Measurements from ENCODE around the gene IL36A.

The IL36A gene

GRCh38 chr2:113050921-113051895 lies 45.9 kb downstream of the IL36A start:
- DNase-seq (ENCODE audit: low spot score) = no peak

GRCh38 chr2:113052396-113052917 lies 47.2 kb downstream of the IL36A start, which contains the start of gene IL36B:
Gene IL36B (minus strand): TSS chr2:113052867.
- no peak for DNase-seq (ENCODE audit: low spot score)

GRCh38 chr2:113053666-113054065 lies 48.4 kb downstream of the IL36A start:
- DNase-seq (ENCODE audit: low spot score) = no peak

- DNase-seq (ENCODE audit: low spot score) = no peak
Measured at GRCh38 chr2:113054066-113054465, 48.8 kb downstream of the IL36A start.

GRCh38 chr2:113056521-113056920 lies 51.3 kb downstream of the IL36A start:
- DNase-seq (ENCODE audit: low spot score) = no peak

GRCh38 chr2:113057117-113057516 lies 51.9 kb downstream of the IL36A start:
- DNase-seq (ENCODE audit: low spot score) = no peak
